ENCODE measurements around the gene CLDN7.
A peak's percentile ranks its signal among the peaks of the same experiment; 100 is the strongest.

The CLDN7 gene

DNA sequence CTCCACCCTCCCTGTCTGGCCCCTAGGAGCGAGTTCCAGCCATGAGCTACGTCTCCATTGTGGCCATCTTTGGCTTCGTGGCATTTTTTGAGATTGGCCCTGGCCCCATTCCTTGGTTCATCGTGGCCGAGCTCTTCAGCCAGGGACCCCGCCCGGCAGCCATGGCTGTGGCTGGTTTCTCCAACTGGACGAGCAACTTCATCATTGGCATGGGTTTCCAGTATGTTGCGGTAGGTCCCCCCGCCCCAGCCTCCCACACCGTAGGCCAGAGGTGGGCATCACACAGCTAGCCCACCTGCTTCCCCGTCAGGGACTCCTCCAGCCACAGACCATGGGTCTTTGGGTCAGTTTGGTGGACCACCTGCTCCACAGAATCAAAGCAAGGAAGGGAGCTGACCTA, 23.4 kb upstream of the CLDN7 start:
- no peak for DNase-seq

DNA sequence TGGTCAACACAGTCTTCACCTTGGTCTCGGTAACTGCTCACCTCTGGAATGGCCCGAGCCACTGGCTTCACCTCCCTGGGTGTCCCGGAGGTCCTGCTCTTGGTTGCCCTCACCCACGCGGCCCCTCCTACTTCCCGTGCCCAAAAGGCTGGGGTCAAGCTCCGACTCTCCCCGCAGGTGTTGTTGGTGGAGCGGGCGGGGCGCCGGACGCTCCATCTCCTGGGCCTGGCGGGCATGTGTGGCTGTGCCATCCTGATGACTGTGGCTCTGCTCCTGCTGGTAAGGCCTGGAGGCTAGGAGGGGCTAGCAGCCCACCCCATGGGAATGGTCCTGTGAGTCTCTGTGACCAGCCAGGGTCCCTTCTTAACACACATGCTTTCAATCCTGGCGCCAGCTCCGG, 22.6 kb upstream of the CLDN7 start:
- no peak for DNase-seq

DNA sequence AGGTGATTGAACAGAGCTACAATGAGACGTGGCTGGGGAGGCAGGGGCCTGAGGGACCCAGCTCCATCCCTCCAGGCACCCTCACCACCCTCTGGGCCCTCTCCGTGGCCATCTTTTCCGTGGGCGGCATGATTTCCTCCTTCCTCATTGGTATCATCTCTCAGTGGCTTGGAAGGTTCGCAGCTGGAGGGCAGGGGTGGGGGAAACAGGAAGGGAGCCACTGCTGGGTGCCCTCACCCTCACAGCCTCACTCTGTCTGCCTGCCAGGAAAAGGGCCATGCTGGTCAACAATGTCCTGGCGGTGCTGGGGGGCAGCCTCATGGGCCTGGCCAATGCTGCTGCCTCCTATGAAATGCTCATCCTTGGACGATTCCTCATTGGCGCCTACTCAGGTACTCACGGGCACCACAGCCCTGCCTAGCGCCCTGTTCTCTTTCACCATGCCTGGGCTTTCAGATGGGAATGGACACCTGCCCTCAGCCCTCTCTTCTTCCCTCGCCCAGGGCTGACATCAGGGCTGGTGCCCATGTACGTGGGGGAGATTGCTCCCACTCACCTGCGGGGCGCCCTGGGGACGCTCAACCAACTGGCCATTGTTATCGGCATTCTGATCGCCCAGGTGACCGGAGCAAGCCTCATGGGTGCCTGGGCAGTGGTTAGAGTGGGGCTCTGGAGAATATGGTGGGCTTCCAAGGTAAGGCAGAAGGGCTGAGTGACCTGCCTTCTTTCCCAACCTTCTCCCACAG, 21.4 kb upstream of the CLDN7 start:
- DNase-seq: no peak

DNA sequence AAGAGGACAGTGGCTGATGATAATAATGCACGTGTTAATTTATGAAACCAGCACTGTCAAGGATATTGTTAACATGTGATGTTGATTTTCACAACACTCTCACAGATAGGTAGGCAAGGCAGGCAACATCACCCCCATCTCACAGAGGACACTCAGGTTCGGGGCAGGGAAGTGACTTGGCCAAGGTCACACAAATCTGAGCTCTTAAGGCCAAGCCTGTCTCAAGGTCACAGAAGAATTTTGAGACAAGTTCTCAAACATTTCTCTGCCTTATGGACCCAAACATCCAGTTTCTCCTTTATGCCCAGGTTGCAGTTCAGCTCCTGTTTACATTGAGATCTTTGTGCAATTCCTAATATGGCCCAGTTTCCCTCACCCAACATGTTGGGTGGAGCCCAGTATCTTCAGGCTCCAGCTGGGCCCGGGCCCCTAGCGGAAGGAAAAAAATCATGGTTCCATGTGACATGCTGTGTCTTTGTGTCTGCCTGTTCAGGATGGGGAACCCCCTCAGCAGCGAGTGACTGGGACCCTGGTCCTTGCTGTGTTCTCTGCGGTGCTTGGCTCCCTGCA, 20.6 kb upstream of the CLDN7 start:
- no peak for DNase-seq

DNA sequence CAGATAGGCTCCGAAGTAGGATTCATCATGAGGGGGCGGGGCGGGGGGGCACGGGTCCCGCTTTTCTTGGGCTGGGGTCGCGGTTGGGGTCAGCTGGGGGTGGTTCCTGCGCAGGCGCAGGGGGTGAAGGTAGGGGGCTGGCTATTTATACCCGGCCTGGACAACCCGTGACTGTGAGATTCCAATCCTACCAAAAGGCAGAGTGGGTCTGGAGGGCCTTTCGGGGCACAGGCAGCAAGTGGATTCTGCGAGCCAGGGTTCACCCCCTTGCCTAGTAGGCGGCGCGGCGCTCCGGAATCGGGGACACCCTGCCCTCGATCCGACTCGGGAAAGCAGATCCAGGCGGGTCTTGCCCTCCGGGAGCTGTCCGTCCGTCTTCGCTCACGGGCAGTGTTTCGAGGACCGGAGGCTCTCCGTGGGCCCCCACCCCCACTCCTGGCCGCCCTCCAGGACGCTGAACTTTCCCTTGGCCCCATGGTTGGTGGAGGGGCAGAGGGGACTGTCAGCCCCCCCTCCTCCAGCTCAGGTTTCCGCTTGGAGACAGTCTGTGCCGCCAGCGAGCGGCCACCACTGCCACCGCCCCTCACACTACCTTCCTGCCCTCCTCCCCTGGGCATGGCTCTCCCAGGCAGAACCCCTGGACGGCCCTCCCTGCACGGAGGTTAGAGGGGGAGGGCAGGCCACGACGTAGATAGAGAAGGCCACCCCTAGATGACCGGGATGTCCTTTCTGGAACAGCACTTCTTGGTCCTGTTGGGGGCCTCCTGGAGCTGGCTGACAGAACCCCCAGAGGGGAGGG, 19.9 kb upstream of the CLDN7 start:
- no peak for DNase-seq

DNA sequence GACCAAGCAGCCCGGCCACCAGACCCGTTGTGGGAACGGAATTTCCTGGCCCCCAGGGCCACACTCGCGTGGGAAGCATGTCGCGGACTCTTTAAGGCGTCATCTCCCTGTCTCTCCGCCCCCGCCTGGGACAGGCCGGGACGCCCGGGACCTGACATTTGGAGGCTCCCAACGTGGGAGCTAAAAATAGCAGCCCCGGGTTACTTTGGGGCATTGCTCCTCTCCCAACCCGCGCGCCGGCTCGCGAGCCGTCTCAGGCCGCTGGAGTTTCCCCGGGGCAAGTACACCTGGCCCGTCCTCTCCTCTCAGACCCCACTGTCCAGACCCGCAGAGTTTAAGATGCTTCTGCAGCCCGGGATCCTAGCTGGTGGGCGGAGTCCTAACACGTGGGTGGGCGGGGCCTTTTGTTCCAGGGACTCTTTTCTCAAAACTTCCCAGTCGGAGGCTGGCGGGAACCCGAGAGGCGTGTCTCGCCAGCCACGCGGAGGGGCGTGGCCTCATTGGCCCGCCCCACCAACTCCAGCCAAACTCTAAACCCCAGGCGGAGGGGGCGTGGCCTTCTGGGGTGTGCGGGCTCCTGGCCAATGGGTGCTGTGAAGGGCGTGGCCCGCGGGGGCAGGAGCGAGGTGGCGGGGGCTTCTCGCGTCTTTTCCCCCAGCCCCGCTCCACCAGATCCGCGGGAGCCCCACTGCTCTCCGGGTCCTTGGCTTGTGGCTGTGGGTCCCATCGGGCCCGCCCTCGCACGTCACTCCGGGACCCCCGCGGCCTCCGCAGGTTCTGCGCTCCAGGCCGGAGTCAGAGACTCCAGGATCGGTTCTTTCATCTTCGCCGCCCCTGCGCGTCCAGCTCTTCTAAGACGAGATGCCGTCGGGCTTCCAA, 19.0 kb upstream of the CLDN7 start, which contains the start of gene SLC2A4:
SLC2A4 (plus strand) TSS at position 645 of the 879 bp plus-strand sequence; CDS start at position 862, 217 bp downstream.
- DNase-seq: peak; percentile 89

DNA sequence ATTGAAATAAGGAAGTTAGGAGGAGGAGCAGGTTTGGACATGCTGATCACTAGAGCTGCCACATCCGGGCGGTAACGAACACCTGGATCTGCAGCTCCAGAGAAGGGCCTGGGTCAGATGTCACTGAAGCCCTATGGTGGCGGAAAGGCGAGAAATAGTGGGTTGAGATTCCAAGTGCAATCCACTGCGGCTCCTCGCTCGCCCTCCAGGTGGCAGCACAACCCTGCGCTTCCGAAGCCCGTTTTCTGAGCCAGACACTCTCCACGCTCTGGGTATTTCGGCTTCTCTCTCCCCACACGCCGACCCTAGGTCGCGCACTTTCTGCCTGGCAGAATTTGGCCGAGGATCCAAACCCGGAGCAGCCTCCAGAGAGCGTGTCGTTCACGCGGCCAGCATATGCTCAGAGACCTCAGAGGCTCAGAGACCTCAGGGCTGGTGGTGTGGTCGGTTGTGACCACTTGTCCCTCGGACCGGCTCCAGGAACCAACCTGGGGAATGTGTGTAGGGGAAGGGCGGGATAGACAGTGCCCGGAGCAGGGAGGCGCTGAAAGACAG, 18.3 kb upstream of the CLDN7 start:
- peak; percentile 90 for DNase-seq

DNA sequence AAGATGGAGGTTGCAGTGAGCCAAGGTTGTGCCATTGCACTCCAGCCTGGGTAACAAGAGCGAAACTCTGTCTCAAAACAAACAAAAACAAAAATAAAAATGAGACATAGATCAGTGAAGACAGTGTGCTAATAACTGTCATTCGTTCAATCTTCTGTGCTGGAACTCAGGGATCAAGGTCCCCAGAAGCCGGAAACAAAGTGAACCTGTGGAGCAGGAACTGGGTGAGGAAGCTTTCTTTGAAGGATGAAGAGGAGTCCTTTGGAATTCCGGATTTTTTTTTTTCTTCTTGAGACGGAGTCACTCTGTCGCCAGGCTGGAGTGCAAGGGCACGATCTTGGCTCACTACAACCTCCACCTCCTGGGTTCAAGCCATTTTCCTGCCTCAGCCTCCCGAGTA, 17.2 kb upstream of the CLDN7 start:
- DNase-seq: no peak

DNA sequence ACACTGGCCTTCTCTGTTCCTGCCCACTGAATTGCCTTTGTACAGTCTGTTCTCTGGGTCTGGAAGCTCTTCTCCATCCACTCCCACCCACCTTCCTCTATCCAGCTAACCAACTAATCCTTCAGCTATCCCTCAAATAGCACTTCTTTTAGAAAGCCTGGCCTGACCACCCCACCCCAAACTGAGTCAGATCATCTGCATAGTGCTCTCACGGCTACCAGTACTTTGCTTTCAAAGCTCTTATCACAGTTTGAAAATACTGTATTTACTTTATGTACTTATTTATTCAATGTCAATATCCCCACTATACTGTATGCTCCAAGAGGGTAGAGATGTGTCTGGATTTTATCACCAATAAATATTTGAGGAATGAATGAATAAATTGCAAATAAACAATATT, 4.5 kb upstream of the CLDN7 start:
- no peak for DNase-seq

DNA sequence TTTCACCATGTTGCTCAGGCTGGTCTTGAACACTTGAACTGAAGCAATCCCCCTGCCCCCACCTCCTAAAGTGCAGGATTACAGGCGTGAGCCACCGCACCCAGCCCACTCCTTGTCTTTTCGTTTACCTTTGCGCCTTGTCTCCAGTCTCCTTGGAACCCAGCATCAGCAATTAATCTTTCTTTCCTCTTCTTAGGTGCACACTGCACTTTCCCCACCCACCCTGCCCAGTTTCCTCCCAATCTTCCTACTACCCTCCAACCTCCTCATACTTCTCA, 1.5 kb upstream of the CLDN7 start:
- no peak for DNase-seq

DNA sequence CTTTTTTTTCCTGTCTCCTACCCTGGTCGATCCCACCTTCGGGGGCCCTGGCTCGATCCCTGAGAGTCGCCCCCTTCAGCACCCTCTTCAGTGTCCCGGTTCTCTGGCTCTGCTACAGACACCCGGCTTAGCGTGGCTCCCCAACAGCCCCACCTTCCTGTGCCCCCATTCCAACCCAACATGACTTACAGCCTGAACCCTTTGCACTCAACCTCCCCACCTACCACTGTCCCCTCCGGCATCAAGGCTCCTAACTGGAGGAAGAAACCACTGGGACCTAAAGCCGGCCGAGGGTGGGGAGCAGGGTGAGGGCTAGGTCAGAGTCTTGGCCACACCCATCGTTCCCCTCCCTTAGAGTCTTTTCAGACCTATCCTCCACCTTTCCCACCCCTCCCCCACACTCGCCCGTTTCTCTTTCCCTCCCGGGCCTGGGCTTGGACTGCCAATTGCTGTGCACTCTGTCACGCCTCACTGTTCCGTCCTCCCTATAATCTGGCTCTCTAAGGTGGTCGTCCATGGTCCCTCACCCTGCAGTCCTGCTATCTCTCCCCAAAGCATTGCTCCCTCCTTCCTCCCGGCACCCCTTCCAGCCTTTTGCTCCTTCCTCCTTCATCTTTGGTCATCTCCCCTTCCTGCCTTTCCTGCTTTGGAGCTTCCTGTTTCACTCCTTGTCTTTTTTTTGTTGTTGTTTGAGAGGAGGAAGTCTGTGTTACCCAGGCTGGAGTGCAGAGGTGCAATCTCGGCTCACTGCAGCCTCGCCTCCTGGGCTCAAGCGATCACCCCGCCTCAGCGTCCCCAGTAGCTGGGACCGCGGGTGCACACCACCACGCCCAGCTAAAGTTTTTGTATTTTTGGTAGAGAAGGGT, 890 bp upstream of the CLDN7 start:
- no peak for DNase-seq

DNA sequence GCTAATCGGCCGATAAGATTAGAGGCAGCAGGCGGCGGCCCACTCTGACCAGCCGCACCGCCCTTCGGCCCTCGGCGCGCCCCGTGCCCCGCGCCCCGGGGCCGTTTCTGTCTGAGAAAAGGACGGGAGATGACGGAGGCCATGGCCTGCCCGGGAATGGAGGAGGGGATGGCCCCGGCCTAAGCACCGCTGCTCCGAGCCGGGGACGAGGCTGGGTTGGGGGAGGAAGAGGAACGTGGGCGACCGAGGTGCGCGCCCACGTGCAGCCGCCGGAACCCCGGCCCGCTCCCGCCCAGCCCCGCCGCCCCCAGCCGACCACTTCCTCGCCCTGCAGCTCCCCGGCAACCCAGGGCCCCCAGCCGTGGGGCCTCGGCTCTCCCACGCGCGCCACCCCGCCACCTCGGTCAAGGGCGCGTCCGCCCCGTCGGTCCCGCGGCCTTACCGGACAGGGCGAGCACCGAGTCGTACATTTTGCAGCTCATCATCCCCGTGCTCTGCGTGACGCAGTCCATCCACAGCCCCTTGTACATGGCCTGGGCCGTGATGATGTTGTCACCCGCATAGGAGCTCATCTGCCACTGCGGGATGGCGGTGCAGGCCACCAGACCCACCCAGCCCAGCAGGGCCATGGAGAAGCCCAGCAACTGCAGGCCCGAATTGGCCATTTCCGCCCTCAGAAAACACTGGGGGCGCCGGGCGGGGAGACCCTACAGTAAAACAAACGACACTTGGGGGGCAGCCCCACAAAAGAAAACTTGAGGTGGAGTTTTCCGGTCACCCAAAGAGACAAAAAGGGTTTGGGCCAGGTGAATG, 693 bp downstream of the CLDN7 start:
- DNase-seq: peak; percentile 33

DNA sequence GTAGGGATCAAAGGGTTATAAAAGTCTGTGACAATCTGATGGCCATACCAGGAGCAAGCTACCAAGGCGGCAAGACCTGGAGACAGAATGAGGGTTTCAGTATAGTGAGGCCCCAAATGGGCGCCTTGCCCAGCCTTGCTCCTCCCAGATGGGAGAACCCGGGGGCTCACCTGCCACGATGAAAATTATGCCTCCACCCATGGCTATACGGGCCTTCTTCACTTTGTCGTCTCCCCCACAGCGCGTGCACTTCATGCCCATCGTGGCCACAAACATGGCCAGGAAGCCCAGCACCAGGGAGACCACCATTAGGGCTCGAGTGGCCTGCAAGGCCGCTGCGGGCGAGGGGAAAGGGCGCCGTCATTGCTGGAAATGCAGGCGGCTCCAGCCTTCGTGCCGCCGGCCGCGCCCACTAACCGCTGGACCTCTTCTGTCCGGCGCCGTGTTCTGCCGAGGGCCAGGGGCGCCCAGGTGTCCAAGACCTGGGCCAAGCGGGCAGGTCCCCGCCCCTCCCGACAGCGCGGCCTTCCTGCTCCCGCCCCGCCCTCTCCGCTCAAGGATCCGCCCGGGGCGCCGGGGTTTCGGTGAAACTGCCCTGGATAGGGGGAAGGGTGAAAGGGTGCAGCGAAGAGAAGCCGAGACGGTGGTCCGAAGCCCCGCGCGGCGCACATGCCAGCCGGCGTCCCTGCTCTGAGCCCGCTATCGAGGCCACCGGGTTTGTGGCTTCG, 1.5 kb downstream of the CLDN7 start:
- peak; percentile 39 for DNase-seq

DNA sequence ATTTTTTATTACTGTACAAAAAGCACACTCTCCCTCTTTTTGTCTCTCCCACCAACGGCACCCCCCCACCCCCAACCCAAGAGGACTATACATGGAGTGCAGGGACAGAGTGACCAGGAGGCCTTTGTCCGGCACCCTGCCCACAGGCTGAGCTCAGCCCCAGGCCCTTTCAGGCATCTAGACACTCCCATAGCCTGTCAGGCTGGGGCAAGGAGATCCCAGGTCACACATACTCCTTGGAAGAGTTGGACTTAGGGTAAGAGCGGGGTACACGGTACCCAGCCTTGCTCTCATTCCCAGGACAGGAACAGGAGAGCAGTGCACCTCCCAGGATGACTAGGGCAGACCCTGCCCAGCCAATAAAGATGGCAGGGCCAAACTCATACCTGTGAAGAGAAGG, 2.1 kb downstream of the CLDN7 start:
- DNase-seq: no peak

DNA sequence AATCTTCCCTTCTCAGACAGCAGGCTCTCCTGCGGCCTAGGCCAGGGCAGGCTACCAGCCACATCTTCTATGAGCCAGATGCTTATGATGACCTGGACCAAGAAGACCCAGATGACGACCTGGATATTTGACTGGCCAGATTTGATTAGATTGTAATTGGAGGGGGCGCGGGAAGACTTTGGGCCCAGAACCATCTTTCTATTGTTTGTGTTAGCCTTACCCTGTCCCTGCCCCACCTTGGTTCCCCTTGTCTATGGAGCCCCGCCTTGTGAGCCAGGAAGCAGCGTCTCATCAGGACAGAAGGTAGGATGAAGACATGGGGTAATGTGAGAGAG, 2.8 kb downstream of the CLDN7 start:
- DNase-seq: no peak

DNA sequence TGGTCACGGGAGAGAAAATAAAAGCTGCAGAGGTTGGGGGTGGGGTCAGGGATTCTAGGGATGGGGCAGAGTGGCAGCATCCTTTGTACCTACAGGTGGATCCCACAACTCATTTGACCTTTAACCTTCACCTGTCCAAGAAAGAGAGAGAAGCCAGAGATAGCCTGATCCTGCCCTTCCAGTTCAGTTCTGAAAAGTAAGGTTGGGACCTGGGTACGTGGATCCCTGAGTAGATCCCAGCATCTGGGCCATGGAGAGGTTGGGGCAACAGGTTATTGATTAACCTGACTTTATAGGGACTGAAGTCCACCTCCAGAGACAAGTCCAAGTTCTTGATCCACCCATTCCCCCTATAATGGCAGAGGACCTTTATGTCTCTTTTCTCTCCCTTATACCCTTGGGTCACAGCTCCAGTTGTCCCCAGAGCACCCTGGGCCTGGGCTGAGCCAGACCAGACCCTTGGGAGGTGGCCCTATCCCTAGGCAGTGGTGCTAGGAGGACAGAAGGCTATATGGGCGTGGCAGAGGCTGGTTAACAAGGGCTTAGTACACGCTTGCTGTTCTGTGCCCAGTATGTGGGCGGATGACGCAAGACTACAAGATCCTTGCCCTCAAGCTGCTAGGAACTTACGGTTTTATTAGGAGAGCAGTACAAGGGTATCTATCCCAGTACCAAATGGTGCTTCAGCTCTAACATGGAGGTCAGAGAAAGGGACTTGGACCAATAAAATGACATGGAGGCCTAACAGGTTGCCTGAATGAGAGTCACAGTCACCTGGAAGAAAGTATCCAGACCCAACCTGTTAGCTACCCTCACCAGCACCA, 3.3 kb downstream of the CLDN7 start:
- DNase-seq: no peak

DNA sequence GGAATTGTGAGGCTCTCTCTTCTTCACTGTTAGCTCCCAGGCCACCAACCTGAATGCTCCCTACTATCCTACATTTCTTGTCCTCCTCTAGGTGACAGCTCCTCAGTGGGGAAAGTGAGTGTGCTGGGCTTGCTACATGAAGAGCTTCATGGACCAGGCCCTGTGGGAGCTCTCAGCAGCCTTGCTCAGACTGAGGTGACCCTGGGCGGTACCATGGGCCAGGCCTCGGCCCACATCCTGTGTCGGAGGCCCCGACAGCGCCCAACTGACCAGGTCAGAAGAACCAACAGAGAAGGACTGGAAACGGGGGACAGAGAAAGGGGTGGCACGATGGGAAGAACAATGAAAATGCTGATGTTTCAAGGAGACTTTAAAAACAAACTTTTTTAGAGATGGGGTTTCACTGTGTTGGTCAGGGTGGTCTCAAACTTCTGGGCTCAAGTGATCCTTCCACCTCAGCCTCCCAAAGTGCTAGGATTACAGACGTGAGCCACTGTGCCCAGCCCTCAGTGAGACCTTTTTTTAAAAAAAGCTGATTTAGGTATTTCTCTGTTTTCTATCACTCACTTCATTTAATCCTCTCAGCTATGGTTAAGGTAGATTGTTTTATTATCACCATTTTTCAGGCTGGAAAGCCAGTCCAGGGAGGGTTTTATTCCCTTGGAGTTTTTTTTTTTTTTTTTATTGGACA, 5.4 kb downstream of the CLDN7 start:
- no peak for DNase-seq

DNA sequence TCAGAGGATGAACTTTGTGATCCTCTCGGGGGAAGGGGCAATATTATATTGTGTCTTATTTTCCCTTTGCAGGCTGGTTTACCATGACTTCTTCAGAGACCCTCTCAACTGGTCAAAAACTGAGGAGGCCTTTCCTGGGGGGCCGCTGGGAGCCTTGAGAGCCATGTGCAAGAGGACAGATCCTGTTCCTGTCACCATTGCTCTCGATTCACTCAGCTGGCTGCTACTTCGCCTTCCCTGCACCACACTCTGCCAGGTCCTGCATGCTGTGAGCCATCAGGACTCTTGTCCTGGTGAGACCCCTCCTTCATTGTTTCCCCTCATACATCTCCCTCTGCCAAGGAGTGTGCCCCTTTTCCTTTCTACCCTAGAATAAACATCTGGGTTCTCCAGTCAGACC, 7.8 kb downstream of the CLDN7 start:
- DNase-seq: no peak

DNA sequence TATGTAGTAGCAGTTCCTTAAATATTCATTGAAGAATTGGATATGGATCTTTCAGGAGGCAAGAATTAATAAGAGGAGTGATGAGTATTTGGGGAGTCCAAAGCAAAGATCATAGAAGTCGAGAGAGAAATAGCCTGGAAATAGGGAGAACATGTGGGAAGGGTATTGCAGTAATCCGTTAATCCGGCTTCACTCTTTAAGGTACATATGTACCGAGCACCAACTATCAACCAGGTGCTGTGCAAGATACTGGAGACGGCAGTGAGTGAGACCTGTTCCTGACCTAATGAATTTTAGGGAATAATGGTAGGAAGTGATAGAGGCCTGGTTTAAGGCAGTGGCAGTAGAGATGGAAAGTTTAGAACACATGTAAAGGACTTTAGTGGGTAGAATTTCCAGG, 9.2 kb downstream of the CLDN7 start:
- DNase-seq: no peak
